GM12874 (cell line): ENCODE measurements around the gene ZNF771.

ENCODE experiments used
- TF ChIP-seq, protein P1 (sequence below): IDR thresholded peaks from 2 replicates; pipeline ENCODE4 v1.5.1; 2011; ENCODE audit warnings: low read depth, mild to moderate bottlenecking, control low read depth, low read length, moderate library complexity; ENCODE audit not compliant: insufficient read depth

Gene ZNF771

DNA sequence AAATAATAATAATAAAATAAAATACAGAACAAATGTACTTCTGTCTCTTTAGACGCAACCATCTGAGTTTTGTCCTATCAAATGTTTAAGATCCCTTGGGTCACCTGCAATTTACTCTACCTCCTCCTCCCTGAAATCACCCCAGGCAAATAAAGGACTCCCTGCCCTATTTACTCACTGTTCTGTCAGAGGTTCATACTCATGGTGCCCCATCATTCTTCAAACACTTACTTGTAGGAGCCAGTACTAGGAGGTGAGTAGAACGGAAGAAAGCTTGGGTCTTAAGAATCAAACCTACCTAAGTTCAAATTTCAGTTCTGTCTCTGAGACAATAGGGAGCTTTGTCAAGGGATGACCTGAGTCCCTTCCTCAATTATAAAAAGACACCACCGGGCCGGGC lies 40.9 kb upstream of the ZNF771 start:
- TF ChIP-seq, protein P1, sequence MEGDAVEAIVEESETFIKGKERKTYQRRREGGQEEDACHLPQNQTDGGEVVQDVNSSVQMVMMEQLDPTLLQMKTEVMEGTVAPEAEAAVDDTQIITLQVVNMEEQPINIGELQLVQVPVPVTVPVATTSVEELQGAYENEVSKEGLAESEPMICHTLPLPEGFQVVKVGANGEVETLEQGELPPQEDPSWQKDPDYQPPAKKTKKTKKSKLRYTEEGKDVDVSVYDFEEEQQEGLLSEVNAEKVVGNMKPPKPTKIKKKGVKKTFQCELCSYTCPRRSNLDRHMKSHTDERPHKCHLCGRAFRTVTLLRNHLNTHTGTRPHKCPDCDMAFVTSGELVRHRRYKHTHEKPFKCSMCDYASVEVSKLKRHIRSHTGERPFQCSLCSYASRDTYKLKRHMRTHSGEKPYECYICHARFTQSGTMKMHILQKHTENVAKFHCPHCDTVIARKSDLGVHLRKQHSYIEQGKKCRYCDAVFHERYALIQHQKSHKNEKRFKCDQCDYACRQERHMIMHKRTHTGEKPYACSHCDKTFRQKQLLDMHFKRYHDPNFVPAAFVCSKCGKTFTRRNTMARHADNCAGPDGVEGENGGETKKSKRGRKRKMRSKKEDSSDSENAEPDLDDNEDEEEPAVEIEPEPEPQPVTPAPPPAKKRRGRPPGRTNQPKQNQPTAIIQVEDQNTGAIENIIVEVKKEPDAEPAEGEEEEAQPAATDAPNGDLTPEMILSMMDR = no peak

DNA sequence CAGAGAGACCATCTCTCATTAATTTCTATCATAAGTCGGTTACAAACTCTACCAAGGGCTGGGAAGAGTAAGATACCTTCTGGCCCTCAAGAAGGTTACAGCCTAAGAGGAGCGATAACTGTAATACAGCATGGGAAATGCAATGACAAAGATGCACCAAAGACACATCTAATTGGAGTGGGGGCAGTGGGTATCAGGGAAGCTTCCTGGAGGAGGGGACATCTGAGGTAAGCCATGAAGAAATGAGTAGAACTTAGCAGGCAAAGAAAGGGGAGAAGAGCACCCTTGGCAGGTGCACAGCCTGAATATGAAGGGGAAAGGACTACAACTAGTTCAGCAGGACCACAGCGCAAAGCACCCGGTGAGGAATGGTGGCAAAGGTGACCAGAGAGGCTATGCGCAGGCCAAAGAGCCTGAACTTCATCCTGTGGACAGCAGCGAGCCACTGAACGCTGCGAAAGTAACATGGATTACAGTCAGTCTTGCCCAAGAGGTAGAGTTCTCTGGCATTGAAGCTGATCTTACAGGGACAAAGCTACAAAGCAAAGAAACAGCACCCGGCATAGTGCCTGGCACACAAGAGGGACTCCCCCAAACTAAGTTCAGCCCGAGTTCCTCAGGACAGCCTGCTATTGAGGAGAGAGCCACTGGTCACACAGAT lies 39.9 kb upstream of the ZNF771 start:
- TF ChIP-seq, protein P1 = no peak

DNA sequence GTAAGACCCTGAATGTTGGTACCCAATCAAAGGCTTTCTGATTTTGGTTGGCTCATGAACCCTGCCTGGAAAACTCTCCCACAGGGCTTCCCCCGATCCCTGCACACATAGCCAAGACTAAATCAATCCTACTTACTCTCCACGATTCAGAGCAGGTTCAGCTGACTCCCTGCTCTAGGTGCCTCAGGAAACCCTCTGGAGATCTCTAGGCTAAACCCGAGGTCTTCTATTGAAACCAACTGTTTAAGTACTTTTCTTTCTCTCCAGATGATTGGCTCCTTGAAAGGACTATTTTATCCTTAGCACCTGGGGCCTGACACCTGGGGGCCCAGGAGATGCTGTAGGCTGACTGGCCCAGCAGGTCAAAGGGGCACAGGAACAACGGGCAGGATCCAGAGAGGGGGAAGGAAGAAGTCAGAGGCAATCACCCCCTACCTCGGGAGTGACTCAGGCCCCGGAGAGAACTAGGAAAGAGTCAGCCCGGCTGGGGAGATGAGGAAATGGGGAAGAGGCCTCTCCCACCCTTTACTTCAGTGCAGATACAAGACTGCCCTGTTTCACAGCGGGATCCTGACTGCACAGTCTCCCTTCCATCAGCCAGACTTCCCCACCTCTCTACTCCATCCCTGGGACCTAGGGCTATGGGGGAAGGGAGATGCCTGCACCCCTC lies 39.1 kb upstream of the ZNF771 start:
- TF ChIP-seq, protein P1 = no peak

DNA sequence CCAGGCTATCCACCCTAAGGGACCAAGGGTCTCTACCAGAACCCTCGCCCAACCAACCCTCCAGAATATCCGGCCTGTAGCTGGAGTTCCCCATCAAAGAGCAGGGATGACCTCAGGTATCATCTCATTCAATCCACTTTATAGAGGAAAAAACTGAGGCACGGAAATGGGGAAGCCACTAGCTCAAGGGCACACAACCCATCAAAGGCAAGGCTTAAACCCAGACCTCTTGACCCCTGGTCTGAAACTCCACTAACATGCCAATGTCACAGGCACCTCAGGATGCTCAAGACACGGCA lies 38.7 kb upstream of the ZNF771 start:
- TF ChIP-seq, protein P1 = no peak

DNA sequence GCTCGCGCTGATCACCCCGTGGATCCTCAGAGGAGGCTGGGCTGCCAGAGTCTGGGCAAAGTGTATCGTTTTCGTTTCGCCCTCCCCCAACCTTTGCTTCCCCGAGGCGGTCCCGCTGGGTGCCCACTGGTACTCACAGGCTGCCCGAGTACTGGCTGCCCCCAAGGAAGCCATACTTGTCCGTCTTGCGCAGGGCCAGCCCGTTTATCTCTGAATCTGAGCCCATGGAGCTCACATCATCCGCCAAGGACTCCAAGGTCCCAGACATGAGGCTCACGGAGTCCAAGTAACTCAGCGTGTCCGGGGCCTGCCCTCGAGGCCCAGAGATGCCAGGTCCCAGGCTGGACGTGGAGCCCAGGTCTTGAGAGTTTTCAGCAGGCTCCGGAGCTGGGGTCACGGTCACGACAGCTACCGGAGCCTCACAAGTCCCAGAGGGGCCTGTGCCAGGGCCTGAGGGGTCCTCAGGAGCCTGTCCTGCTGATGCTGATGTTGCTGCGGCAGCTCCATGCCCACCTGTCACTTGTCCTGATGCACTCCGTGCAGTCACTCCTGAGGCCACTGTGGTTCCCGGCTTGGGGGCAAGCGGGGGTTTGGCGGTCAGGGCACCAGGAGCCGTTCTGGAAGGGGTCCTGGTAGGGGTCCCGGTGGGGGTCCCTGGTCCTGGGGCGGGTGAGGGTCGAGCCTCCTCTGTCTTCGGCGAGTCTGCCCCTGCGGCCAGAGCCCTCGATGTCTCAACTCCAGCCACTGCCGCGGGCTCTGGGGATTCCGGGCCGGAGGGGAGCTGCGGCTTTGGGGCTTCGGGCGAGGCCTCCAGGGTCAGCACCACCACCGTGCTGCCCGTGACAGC lies 38.1 kb upstream of the ZNF771 start:
- TF ChIP-seq, protein P1 = no peak

DNA sequence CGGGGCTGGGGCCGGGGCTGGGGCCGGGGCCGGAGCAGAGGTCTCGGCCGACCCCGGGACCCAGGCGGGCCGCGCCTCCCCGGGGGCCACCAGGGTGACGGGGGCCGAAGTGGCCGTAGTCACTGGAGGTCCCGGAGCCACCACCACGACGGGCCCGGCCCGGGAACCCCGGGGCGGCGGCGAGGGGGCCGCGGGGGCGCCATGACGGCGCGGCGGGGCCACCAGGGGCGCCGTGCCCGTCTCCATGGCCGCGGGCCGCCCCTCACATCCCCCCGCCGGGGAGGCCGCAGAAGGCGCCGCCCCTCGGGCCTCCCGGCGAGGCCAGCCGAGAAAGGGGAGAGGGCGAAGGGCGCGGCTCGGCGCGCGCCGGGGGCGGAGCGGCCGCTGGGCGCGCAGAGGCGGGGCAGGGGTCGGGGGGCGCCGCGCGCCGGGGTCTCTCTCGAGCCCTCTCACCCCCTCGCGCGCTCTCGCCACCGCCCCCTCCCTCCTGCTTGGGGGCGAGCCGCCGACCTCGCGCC lies 37.4 kb upstream of the ZNF771 start:
- TF ChIP-seq, protein P1 = 0 out of 2 replicates have a peak, but pooled peaks have one; percentile 6
